HEK293 (cell line): ENCODE results near the gene ZCCHC7.

Experiments
- CTCF ChIA-PET: fragments of 350-600 bp; formaldehyde crosslinking; extraction: SDS; loops from one replicate; lab custom pipeline; 2021; ENCODE audit warnings: antibody characterized with exemption; lab: Yijun Ruan, JAX
- POLR2A ChIA-PET: fragments of 300-600 bp; formaldehyde crosslinking; extraction: SDS; loops from one replicate; lab custom pipeline; 2020; ENCODE audit warnings: antibody characterized with exemption, inconsistent platforms; lab: Yijun Ruan, JAX
- H3K27ac ChIP-seq: fragments of 200-500 bp; sonication (Bioruptor generic); 2 replicates; pipeline ENCODE4 v1.5.1; 2014; ENCODE audit warnings: low read depth, low read length, control low read depth, inconsistent platforms; ENCODE audit errors: extremely low read depth
- H3K36me3 ChIP-seq, 2 experiments: fragments of 200-500 bp in 1 of 2; sonication (Bioruptor generic) in 1 of 2; 1 replicate in 1 of 2; 2 replicates in 1 of 2; pipeline ENCODE4 v1.5.1; 2014 to 2017; ENCODE audit warnings: inconsistent platforms in 2 of 2, low read length in 2 of 2; ENCODE audit not compliant: control insufficient read depth in 2 of 2, insufficient read depth in 1 of 2
- H3K4me1 ChIP-seq: fragments of 200-500 bp; sonication (Bioruptor generic); 2 replicates; pipeline ENCODE4 v1.5.1; 2014; ENCODE audit warnings: mild to moderate bottlenecking, low read length, inconsistent platforms; ENCODE audit not compliant: control insufficient read depth, insufficient read depth
- H3K4me3 ChIP-seq: 2 replicates; pipeline ENCODE4 v1.5.1; 2011; ENCODE audit warnings: low read depth, mild to moderate bottlenecking, control low read depth, low read length, moderate library complexity
- H3K9me3 ChIP-seq: fragments of 200-500 bp; sonication (Bioruptor generic); 2 replicates; pipeline ENCODE4 v1.5.1; 2014; ENCODE audit warnings: low read depth, low read length, inconsistent platforms; ENCODE audit not compliant: control insufficient read depth, insufficient read depth
- SP3 ChIP-seq: fragments of 450-650 bp; formaldehyde crosslinking; IDR thresholded peaks from 2 replicates; pipeline ENCODE4 v1.5.1; 2016; ENCODE audit warnings: missing biosample characterization, missing genetic modification characterization
- ZBTB8A ChIP-seq: fragments of 450-650 bp; formaldehyde crosslinking; IDR thresholded peaks from 2 replicates; pipeline ENCODE4 v1.5.1; 2016; ENCODE audit warnings: missing biosample characterization, missing genetic modification characterization
- ZFP37 ChIP-seq: fragments of 450-650 bp; formaldehyde crosslinking; IDR thresholded peaks from 2 replicates; pipeline ENCODE4 v1.5.1; 2016; ENCODE audit warnings: missing biosample characterization, missing genetic modification characterization
- ZNF16 ChIP-seq: fragments of 450-650 bp; formaldehyde crosslinking; IDR thresholded peaks from 2 replicates; pipeline ENCODE4 v1.5.1; 2016; ENCODE audit warnings: low read depth, missing biosample characterization, missing genetic modification characterization
- ZNF302 ChIP-seq: fragments of 450-650 bp; formaldehyde crosslinking; IDR thresholded peaks from 2 replicates; pipeline ENCODE4 v1.5.1; 2016; ENCODE audit warnings: missing biosample characterization, missing genetic modification characterization, low read depth
- ZNF335 ChIP-seq: fragments of 450-650 bp; formaldehyde crosslinking; conservative IDR thresholded peaks from 2 replicates; pipeline ENCODE4 v1.5.1; 2016; ENCODE audit warnings: missing biosample characterization, missing genetic modification characterization
- ZNF350 ChIP-seq: fragments of 450-650 bp; formaldehyde crosslinking; IDR thresholded peaks from 2 replicates; pipeline ENCODE4 v1.5.0; 2017; ENCODE audit warnings: missing biosample characterization, mild to moderate bottlenecking, missing genetic modification characterization
- ZNF423 ChIP-seq: fragments of 450-650 bp; formaldehyde crosslinking; IDR thresholded peaks from 2 replicates; pipeline ENCODE4 v1.5.1; 2016; ENCODE audit warnings: missing biosample characterization, missing genetic modification characterization
- ZNF549 ChIP-seq: fragments of 450-650 bp; IDR thresholded peaks from 2 replicates; pipeline ENCODE4 v1.5.1; 2018; ENCODE audit warnings: missing biosample characterization, missing genetic modification characterization, mild to moderate bottlenecking, inconsistent platforms, moderate library complexity
- ZNF571 ChIP-seq: fragments of 450-650 bp; formaldehyde crosslinking; IDR thresholded peaks from 2 replicates; pipeline ENCODE4 v1.5.0; 2017; ENCODE audit warnings: missing biosample characterization, missing genetic modification characterization
- ZNF600 ChIP-seq: fragments of 450-650 bp; formaldehyde crosslinking; IDR thresholded peaks from 2 replicates; pipeline ENCODE4 v1.5.1; 2016; ENCODE audit warnings: missing biosample characterization, missing genetic modification characterization
- ZNF623 ChIP-seq: fragments of 450-650 bp; formaldehyde crosslinking; IDR thresholded peaks from 2 replicates; pipeline ENCODE4 v1.5.1; 2016; ENCODE audit warnings: missing biosample characterization, missing genetic modification characterization
- ZNF658 ChIP-seq: fragments of 450-650 bp; formaldehyde crosslinking; IDR thresholded peaks from 2 replicates; pipeline ENCODE4; 2016; ENCODE audit warnings: missing biosample characterization, missing genetic modification characterization
- ZNF670 ChIP-seq: fragments of 450-650 bp; formaldehyde crosslinking; IDR thresholded peaks from 2 replicates; pipeline ENCODE4 v1.5.1; 2016; ENCODE audit warnings: missing biosample characterization, missing genetic modification characterization, low read depth
- ZNF677 ChIP-seq: fragments of 450-650 bp; IDR thresholded peaks from 2 replicates; pipeline ENCODE4 v1.5.0; 2018; ENCODE audit warnings: missing biosample characterization, mild to moderate bottlenecking, missing genetic modification characterization, moderate library complexity
- ZNF701 ChIP-seq: fragments of 450-650 bp; formaldehyde crosslinking; IDR thresholded peaks from 2 replicates; pipeline ENCODE4 v1.5.1; 2016; ENCODE audit warnings: missing biosample characterization, missing genetic modification characterization
- ZNF777 ChIP-seq: fragments of 450-650 bp; formaldehyde crosslinking; IDR thresholded peaks from 2 replicates; pipeline ENCODE4 v1.5.1; 2017; ENCODE audit warnings: missing biosample characterization, missing genetic modification characterization, borderline replicate concordance
- ZSCAN23 ChIP-seq: fragments of 450-650 bp; formaldehyde crosslinking; IDR thresholded peaks from 2 replicates; pipeline ENCODE4 v1.5.1; 2016; ENCODE audit warnings: missing biosample characterization, missing genetic modification characterization
- TF ChIP-seq, protein P1 (sequence below): fragments of 450-650 bp; formaldehyde crosslinking; IDR thresholded peaks from 2 replicates; pipeline ENCODE4 v1.5.1; 2016; ENCODE audit warnings: missing biosample characterization, missing genetic modification characterization
- TF ChIP-seq, protein P2 (sequence below): fragments of 450-650 bp; formaldehyde crosslinking; IDR thresholded peaks from 2 replicates; pipeline ENCODE4 v1.5.1; 2017; ENCODE audit warnings: missing biosample characterization, missing genetic modification characterization
- TF ChIP-seq, protein P3 (sequence below): fragments of 450-650 bp; formaldehyde crosslinking; IDR thresholded peaks from 2 replicates; pipeline ENCODE4 v1.5.1; 2016; ENCODE audit warnings: missing biosample characterization, missing genetic modification characterization
- TF ChIP-seq, protein P4 (sequence below): fragments of 450-650 bp; formaldehyde crosslinking; IDR thresholded peaks from 2 replicates; pipeline ENCODE4 v1.5.1; 2016; ENCODE audit warnings: missing biosample characterization, missing genetic modification characterization
- TF ChIP-seq, protein P5 (sequence below): fragments of 450-650 bp; formaldehyde crosslinking; IDR thresholded peaks from 2 replicates; pipeline ENCODE4 v1.5.1; 2017; ENCODE audit warnings: missing biosample characterization, missing genetic modification characterization

ZCCHC7 gene

DNA sequence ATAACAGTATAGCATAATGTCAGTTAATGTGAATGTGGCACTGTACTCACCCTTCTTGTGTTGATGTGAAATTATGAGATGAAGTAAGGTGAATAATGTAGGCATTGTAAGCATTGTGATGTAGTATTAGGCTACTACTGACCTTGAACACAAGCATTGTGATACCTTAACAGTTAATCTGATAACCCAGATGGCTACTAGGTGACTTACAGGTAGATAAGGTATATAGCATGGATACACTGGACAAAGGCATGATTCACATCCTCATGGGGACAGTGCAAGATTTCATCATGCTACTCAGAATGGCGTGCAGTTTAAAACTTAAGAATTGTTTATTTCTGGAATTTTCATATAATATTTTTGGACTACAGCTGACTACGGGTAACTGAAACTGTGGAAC lies 134.8 kb downstream of the ZCCHC7 start:
- H3K9me3 ChIP-seq: no peaks in the 10 kb centered on the region
- POLR2A ChIA-PET: no interaction called here
- no peaks in the 10 kb centered on the region for H3K4me1 ChIP-seq
- H3K27ac ChIP-seq: no peak overlapping the region
- H3K4me3 ChIP-seq: no peak overlapping the region
- no peaks in the 10 kb centered on the region for H3K36me3 ChIP-seq
- no peak for TF ChIP-seq ZNF701 (tag by site-specific recombination)
- CTCF ChIA-PET: no interaction called here

DNA sequence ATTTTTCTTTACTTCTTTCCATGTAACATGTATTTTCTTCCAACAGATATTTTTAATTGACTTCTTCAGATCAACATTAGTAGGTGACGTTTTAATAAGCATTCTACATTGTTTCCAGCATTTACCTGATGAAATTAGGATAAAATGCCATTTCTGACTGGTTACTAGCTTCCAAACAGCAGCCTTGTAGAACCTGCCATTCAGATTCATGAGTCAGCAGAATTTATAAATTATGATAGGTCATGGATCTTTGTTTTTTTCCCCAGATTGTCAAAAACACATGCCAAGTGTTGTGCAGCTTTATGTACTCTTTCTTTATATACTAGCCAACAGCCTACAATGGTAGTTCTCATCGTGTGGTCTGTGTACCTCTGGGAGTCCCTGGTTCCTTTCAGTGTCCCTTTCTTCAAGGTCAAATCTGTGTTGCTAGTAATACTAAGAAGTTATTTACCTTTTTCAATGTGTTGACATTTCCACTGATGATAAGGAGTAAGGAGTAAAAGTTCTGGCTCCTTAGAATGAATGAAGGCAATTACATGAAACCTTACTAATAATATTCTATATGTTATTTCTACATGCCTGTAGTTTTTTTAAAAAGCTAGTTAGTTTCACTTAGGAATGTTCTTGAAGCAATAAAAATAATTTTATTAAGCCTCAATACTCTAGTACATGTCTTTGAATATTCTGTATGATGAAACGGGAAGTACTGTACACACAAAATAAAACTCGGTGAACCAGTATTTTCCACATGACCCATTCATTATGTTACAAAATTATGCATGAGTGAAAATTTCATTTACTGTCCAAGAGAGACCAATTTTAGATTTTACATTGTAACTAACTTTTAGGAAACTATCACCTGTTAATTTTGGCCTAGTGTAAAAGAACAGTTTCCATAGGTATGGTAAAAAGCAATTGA lies 135.8 kb downstream of the ZCCHC7 start:
- H3K9me3 ChIP-seq: no peaks in the 10 kb centered on the region
- H3K4me1 ChIP-seq: no peaks in the 10 kb centered on the region
- CTCF ChIA-PET: no interaction called here
- no peak overlapping the region for H3K4me3 ChIP-seq
- TF ChIP-seq, protein P1, sequence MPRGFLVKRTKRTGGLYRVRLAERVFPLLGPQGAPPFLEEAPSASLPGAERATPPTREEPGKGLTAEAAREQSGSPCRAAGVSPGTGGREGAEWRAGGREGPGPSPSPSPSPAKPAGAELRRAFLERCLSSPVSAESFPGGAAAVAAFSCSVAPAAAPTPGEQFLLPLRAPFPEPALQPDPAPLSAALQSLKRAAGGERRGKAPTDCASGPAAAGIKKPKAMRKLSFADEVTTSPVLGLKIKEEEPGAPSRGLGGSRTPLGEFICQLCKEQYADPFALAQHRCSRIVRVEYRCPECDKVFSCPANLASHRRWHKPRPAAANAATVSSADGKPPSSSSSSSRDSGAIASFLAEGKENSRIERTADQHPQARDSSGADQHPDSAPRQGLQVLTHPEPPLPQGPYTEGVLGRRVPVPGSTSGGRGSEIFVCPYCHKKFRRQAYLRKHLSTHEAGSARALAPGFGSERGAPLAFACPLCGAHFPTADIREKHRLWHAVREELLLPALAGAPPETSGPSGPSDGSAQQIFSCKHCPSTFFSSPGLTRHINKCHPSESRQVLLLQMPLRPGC: no peak
- no peak for TF ChIP-seq ZNF302 (tag by site-specific recombination)
- no peak for TF ChIP-seq ZNF677 (tag by site-specific recombination)
- no peak for TF ChIP-seq ZNF16 (tag by site-specific recombination)
- no peak for TF ChIP-seq ZBTB8A
- TF ChIP-seq ZNF658 (tag by site-specific recombination): no peak
- TF ChIP-seq ZNF549 (tag by site-specific recombination): no peak
- TF ChIP-seq ZFP37 (tag by site-specific recombination): no peak
- no peak for TF ChIP-seq ZNF571 (tag by site-specific recombination)
- TF ChIP-seq, protein P2, sequence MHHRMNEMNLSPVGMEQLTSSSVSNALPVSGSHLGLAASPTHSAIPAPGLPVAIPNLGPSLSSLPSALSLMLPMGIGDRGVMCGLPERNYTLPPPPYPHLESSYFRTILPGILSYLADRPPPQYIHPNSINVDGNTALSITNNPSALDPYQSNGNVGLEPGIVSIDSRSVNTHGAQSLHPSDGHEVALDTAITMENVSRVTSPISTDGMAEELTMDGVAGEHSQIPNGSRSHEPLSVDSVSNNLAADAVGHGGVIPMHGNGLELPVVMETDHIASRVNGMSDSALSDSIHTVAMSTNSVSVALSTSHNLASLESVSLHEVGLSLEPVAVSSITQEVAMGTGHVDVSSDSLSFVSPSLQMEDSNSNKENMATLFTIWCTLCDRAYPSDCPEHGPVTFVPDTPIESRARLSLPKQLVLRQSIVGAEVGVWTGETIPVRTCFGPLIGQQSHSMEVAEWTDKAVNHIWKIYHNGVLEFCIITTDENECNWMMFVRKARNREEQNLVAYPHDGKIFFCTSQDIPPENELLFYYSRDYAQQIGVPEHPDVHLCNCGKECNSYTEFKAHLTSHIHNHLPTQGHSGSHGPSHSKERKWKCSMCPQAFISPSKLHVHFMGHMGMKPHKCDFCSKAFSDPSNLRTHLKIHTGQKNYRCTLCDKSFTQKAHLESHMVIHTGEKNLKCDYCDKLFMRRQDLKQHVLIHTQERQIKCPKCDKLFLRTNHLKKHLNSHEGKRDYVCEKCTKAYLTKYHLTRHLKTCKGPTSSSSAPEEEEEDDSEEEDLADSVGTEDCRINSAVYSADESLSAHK (tag by site-specific recombination): no peak
- TF ChIP-seq, protein P3, sequence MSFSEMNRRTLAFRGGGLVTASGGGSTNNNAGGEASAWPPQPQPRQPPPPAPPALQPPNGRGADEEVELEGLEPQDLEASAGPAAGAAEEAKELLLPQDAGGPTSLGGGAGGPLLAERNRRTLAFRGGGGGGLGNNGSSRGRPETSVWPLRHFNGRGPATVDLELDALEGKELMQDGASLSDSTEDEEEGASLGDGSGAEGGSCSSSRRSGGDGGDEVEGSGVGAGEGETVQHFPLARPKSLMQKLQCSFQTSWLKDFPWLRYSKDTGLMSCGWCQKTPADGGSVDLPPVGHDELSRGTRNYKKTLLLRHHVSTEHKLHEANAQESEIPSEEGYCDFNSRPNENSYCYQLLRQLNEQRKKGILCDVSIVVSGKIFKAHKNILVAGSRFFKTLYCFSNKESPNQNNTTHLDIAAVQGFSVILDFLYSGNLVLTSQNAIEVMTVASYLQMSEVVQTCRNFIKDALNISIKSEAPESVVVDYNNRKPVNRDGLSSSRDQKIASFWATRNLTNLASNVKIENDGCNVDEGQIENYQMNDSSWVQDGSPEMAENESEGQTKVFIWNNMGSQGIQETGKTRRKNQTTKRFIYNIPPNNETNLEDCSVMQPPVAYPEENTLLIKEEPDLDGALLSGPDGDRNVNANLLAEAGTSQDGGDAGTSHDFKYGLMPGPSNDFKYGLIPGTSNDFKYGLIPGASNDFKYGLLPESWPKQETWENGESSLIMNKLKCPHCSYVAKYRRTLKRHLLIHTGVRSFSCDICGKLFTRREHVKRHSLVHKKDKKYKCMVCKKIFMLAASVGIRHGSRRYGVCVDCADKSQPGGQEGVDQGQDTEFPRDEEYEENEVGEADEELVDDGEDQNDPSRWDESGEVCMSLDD (tag by site-specific recombination): no peak
- POLR2A ChIA-PET: no interaction called here
- H3K27ac ChIP-seq: no peak overlapping the region
- no peaks in the 10 kb centered on the region for H3K36me3 ChIP-seq

DNA sequence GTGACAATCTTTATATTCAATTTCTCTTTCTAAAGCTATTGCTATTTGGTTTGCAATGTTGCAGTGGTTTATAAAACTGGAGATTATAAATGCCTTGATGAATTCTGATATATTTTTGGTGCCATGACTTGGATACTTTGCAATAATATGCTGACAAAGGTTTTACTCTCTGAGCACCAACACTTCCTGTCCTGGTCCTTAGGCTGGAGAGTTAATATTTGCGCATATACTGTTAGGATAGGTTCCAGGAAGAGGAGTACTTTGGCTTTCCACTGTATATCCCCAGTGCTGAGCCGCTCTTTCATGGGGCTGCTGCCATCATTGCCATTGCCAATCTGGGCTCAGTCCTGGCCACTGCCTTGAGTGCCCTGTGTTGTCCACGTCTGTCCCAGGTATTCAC lies 139.6 kb downstream of the ZCCHC7 start:
- Histone ChIP-seq H3K4me3 (no peak overlapping the region), H3K9me3 (no peaks in the 10 kb centered on the region), H3K27ac (no peak overlapping the region), H3K36me3 (no peaks in the 10 kb centered on the region), H3K4me1 (no peaks in the 10 kb centered on the region)
- POLR2A ChIA-PET: no interaction called here
- CTCF ChIA-PET: interaction anchor here (0.7 to 2.4 kb wide), 3 partner anchors 79 to 477 kb away, joined by 3 to 13 read pairs (median 5); no protein-coding TSS in a partner anchor
- no peak for TF ChIP-seq ZNF350 (tag by site-specific recombination)
- no peak for TF ChIP-seq ZSCAN23 (tag by site-specific recombination)
- no peak for TF ChIP-seq ZNF600 (tag by site-specific recombination)
- TF ChIP-seq ZNF777: no peak
- TF ChIP-seq, protein P4, sequence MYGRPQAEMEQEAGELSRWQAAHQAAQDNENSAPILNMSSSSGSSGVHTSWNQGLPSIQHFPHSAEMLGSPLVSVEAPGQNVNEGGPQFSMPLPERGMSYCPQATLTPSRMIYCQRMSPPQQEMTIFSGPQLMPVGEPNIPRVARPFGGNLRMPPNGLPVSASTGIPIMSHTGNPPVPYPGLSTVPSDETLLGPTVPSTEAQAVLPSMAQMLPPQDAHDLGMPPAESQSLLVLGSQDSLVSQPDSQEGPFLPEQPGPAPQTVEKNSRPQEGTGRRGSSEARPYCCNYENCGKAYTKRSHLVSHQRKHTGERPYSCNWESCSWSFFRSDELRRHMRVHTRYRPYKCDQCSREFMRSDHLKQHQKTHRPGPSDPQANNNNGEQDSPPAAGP: no peak
- no peak for TF ChIP-seq SP3 (tag by site-specific recombination)
- no peak for TF ChIP-seq ZNF335 (tag by site-specific recombination)
- TF ChIP-seq ZNF670: no peak
- no peak for TF ChIP-seq ZNF423
- no peak for TF ChIP-seq ZNF623 (tag by site-specific recombination)
- TF ChIP-seq, protein P5, sequence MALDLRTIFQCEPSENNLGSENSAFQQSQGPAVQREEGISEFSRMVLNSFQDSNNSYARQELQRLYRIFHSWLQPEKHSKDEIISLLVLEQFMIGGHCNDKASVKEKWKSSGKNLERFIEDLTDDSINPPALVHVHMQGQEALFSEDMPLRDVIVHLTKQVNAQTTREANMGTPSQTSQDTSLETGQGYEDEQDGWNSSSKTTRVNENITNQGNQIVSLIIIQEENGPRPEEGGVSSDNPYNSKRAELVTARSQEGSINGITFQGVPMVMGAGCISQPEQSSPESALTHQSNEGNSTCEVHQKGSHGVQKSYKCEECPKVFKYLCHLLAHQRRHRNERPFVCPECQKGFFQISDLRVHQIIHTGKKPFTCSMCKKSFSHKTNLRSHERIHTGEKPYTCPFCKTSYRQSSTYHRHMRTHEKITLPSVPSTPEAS (tag by site-specific recombination): no peak
